ENCODE results near the gene RIMS3.
A peak's percentile ranks its signal among the peaks of the same experiment; 100 is the strongest.

The RIMS3 gene

GRCh38 chr1:40657046-40657445 is 8.4 kb downstream of the RIMS3 start:
- TF ChIP-seq CTCF (conservative IDR thresholded peaks at IDR 0.05; ENCODE audit: control insufficient read depth, insufficient read depth, low read depth, low read length), result no peak
- no peak for DNase-seq (ENCODE audit: low read depth)
- no peak overlapping the region for H3K4me3 ChIP-seq (ENCODE audit: control insufficient read depth, low read depth, low read length)

GRCh38 chr1:40653851-40654537 is 11.5 kb downstream of the RIMS3 start:
- no peak for TF ChIP-seq CTCF (conservative IDR thresholded peaks at IDR 0.05; ENCODE audit: control insufficient read depth, insufficient read depth, low read depth, low read length)
- no peak for DNase-seq (ENCODE audit: low read depth)
- H3K4me3 ChIP-seq (ENCODE audit: control insufficient read depth, low read depth, low read length), result no peak overlapping the region

GRCh38 chr1:40652979-40653378 is 12.5 kb downstream of the RIMS3 start:
- DNase-seq (ENCODE audit: low read depth), result no peak
- TF ChIP-seq CTCF (conservative IDR thresholded peaks at IDR 0.05; ENCODE audit: control insufficient read depth, insufficient read depth, low read depth, low read length), result no peak

GRCh38 chr1:40652468-40652867 is 13.0 kb downstream of the RIMS3 start:
- TF ChIP-seq CTCF (conservative IDR thresholded peaks at IDR 0.05; ENCODE audit: control insufficient read depth, insufficient read depth, low read depth, low read length), result no peak
- no peak overlapping the region for H3K4me3 ChIP-seq (ENCODE audit: control insufficient read depth, low read depth, low read length)
- DNase-seq (ENCODE audit: low read depth), result no peak

More at GRCh38 chr1:40652979-40653378, 12.5 kb downstream of the RIMS3 start:
- no peak overlapping the region for H3K4me3 ChIP-seq (ENCODE audit: control insufficient read depth, low read depth, low read length)

- TF ChIP-seq CTCF (conservative IDR thresholded peaks at IDR 0.05; ENCODE audit: control insufficient read depth, insufficient read depth, low read depth, low read length), result no peak
- no peak overlapping the region for H3K4me3 ChIP-seq (ENCODE audit: control insufficient read depth, low read depth, low read length)
- no peak for DNase-seq (ENCODE audit: low read depth)
Observed at GRCh38 chr1:40651138-40651857, 14.2 kb downstream of the RIMS3 start.

- peak; percentile 27 for TF ChIP-seq CTCF (conservative IDR thresholded peaks at IDR 0.05; ENCODE audit: control insufficient read depth, insufficient read depth, low read depth, low read length)
- DNase-seq (ENCODE audit: low read depth), result no peak
- no peak overlapping the region for H3K4me3 ChIP-seq (ENCODE audit: control insufficient read depth, low read depth, low read length)
Observed at GRCh38 chr1:40650075-40650474, 15.4 kb downstream of the RIMS3 start.

All from fibroblast of mammary gland (primary cell).